Measurements from ENCODE around the gene KCNJ6.

- TF ChIP-seq SRF (IDR thresholded peaks at IDR 0.05; ENCODE audit: low read depth in 2 of 2, low read length in 2 of 2) (no peak), RCOR1 (conservative IDR thresholded peaks at IDR 0.05; ENCODE audit: low read depth, low read length) (no peak)
Observed at GRCh38 chr21:37874904-37875780, 41.1 kb downstream of the KCNJ6 start.

Data from GM12878 (cell line).